Activated naive CD4-positive, alpha-beta T cell treated with anti-CD3 and anti-CD28 coated beads, Interleukin-2, amount 10 ng/mL, durations not matched to agents 7 days and 5 days (primary cell): ENCODE results near the gene WNT7A.

Source experiments
- CTCF ChIA-PET: fragments of 350-600 bp; sonication (Branson Sonifier 250); formaldehyde crosslinking; loops from one replicate; lab custom pipeline; 2021; ENCODE audit warnings: antibody characterized with exemption; lab: Charles Lee
- DNase-seq: peaks from one replicate; pipeline ENCODE4 v3.0.0-alpha.2; 2020
- H3K27ac Mint-ChIP-seq: one replicate; pipeline ENCODE4 v1.8.0; 2021; ENCODE audit warnings: mild to moderate bottlenecking, moderate library complexity, mixed read lengths
- H3K27me3 Mint-ChIP-seq: one replicate; pipeline ENCODE4 v1.8.0; 2021; ENCODE audit warnings: mild to moderate bottlenecking, mixed read lengths
- H3K36me3 Mint-ChIP-seq: one replicate; pipeline ENCODE4 v1.8.0; 2021; ENCODE audit warnings: mixed read lengths
- H3K4me1 Mint-ChIP-seq: one replicate; pipeline ENCODE4 v1.8.0; 2021; ENCODE audit warnings: mixed read lengths
- H3K4me3 Mint-ChIP-seq: one replicate; pipeline ENCODE4 v1.8.0; 2021; ENCODE audit warnings: mild to moderate bottlenecking, moderate library complexity, mixed read lengths
- H3K9me3 Mint-ChIP-seq: one replicate; pipeline ENCODE4 v1.8.0; 2021; ENCODE audit warnings: mixed read lengths

WNT7A gene

GRCh38 chr3:13853978-13854296 is 25.9 kb downstream of the WNT7A start:
- Mint-ChIP-seq H3K27me3 (peaks cover 32% of the 10 kb centered on the region), H3K27ac (no peak overlapping the region), H3K4me1 (peaks cover 16% of the 10 kb centered on the region), H3K36me3 (no peaks in the 10 kb centered on the region), H3K4me3 (no peak overlapping the region), H3K9me3 (no peaks in the 10 kb centered on the region)
- no peak for DNase-seq
- CTCF ChIA-PET = interaction anchor here (1.3 kb wide), 1 partner anchor 12 kb away, joined by 4 read pairs; no protein-coding TSS in a partner anchor

GRCh38 chr3:13853256-13853977 is 26.5 kb downstream of the WNT7A start:
- DNase-seq = no peak
- no peak overlapping the region for H3K27ac Mint-ChIP-seq
- H3K36me3 Mint-ChIP-seq = no peaks in the 10 kb centered on the region
- H3K27me3 Mint-ChIP-seq = peaks cover 27% of the 10 kb centered on the region
- H3K4me3 Mint-ChIP-seq = no peak overlapping the region
- CTCF ChIA-PET = no interaction called here
- no peaks in the 10 kb centered on the region for H3K9me3 Mint-ChIP-seq
- peaks cover 16% of the 10 kb centered on the region for H3K4me1 Mint-ChIP-seq

GRCh38 chr3:13852638-13853009 is 27.2 kb downstream of the WNT7A start:
- CTCF ChIA-PET = no interaction called here
- Mint-ChIP-seq H3K27me3 (peaks cover 20% of the 10 kb centered on the region), H3K27ac (no peak overlapping the region), H3K4me1 (peaks cover 16% of the 10 kb centered on the region), H3K9me3 (no peaks in the 10 kb centered on the region), H3K4me3 (no peak overlapping the region), H3K36me3 (no peaks in the 10 kb centered on the region)
- no peak for DNase-seq

GRCh38 chr3:13851997-13852637 is 27.8 kb downstream of the WNT7A start:
- H3K9me3 Mint-ChIP-seq = no peaks in the 10 kb centered on the region
- H3K36me3 Mint-ChIP-seq = no peaks in the 10 kb centered on the region
- H3K27ac Mint-ChIP-seq = no peak overlapping the region
- H3K27me3 Mint-ChIP-seq = peaks cover 15% of the 10 kb centered on the region
- no peak overlapping the region for H3K4me3 Mint-ChIP-seq
- H3K4me1 Mint-ChIP-seq = peaks cover 16% of the 10 kb centered on the region
- CTCF ChIA-PET = no interaction called here
- DNase-seq = no peak

- Mint-ChIP-seq H3K4me3 (no peak overlapping the region), H3K27ac (no peak overlapping the region), H3K9me3 (no peaks in the 10 kb centered on the region), H3K36me3 (no peaks in the 10 kb centered on the region), H3K27me3 (peaks cover 7% of the 10 kb centered on the region), H3K4me1 (peaks cover 16% of the 10 kb centered on the region)
- no peak for DNase-seq
- CTCF ChIA-PET = no interaction called here
These were observed 28.6 kb downstream of the WNT7A start for GRCh38 chr3:13851091-13851849.

GRCh38 chr3:13850161-13850945 is 29.5 kb downstream of the WNT7A start:
- H3K4me3 Mint-ChIP-seq = no peak overlapping the region
- no peaks in the 10 kb centered on the region for H3K9me3 Mint-ChIP-seq
- no peak for DNase-seq
- no peak overlapping the region for H3K27ac Mint-ChIP-seq
- CTCF ChIA-PET = no interaction called here
- peaks cover 16% of the 10 kb centered on the region for H3K4me1 Mint-ChIP-seq
- peaks cover 4% of the 10 kb centered on the region for H3K27me3 Mint-ChIP-seq
- H3K36me3 Mint-ChIP-seq = no peaks in the 10 kb centered on the region

- Mint-ChIP-seq H3K9me3 (no peaks in the 10 kb centered on the region), H3K27ac (no peak overlapping the region), H3K4me3 (no peak overlapping the region), H3K27me3 (peaks cover 4% of the 10 kb centered on the region), H3K36me3 (no peaks in the 10 kb centered on the region), H3K4me1 (peaks cover 13% of the 10 kb centered on the region)
- DNase-seq = no peak
- CTCF ChIA-PET = no interaction called here
These were observed 30.9 kb downstream of the WNT7A start for GRCh38 chr3:13849018-13849417.

- Mint-ChIP-seq H3K4me1 (no peaks in the 10 kb centered on the region), H3K9me3 (no peaks in the 10 kb centered on the region), H3K27ac (no peak overlapping the region), H3K36me3 (no peaks in the 10 kb centered on the region), H3K4me3 (no peak overlapping the region), H3K27me3 (no peaks in the 10 kb centered on the region)
- CTCF ChIA-PET = no interaction called here
- DNase-seq = no peak
These were observed 32.9 kb downstream of the WNT7A start for GRCh38 chr3:13846716-13847570.

GRCh38 chr3:13846238-13846637 is 33.6 kb downstream of the WNT7A start:
- Mint-ChIP-seq H3K9me3 (no peaks in the 10 kb centered on the region), H3K36me3 (no peaks in the 10 kb centered on the region), H3K4me1 (no peaks in the 10 kb centered on the region), H3K27me3 (no peaks in the 10 kb centered on the region), H3K4me3 (no peak overlapping the region), H3K27ac (no peak overlapping the region)
- CTCF ChIA-PET = no interaction called here
- no peak for DNase-seq

GRCh38 chr3:13845806-13846205 is 34.1 kb downstream of the WNT7A start:
- Mint-ChIP-seq H3K4me1 (no peaks in the 10 kb centered on the region), H3K27me3 (no peaks in the 10 kb centered on the region), H3K27ac (no peak overlapping the region), H3K4me3 (no peak overlapping the region), H3K9me3 (no peaks in the 10 kb centered on the region), H3K36me3 (no peaks in the 10 kb centered on the region)
- no peak for DNase-seq
- CTCF ChIA-PET = no interaction called here

- CTCF ChIA-PET = no interaction called here
- no peak for DNase-seq
- no peaks in the 10 kb centered on the region for H3K36me3 Mint-ChIP-seq
- no peaks in the 10 kb centered on the region for H3K4me1 Mint-ChIP-seq
- no peaks in the 10 kb centered on the region for H3K27me3 Mint-ChIP-seq
- H3K9me3 Mint-ChIP-seq = no peaks in the 10 kb centered on the region
- H3K4me3 Mint-ChIP-seq = no peak overlapping the region
- H3K27ac Mint-ChIP-seq = no peak overlapping the region
These were observed 35.0 kb downstream of the WNT7A start for GRCh38 chr3:13844911-13845310.

GRCh38 chr3:13844286-13844685 is 35.6 kb downstream of the WNT7A start:
- Mint-ChIP-seq H3K4me1 (no peaks in the 10 kb centered on the region), H3K4me3 (no peak overlapping the region), H3K9me3 (no peaks in the 10 kb centered on the region), H3K36me3 (no peaks in the 10 kb centered on the region), H3K27me3 (no peaks in the 10 kb centered on the region), H3K27ac (no peak overlapping the region)
- CTCF ChIA-PET = no interaction called here
- no peak for DNase-seq

- DNase-seq = no peak
- H3K4me3 Mint-ChIP-seq = no peak overlapping the region
- no peaks in the 10 kb centered on the region for H3K4me1 Mint-ChIP-seq
- H3K36me3 Mint-ChIP-seq = no peaks in the 10 kb centered on the region
- CTCF ChIA-PET = no interaction called here
- H3K27ac Mint-ChIP-seq = no peak overlapping the region
- no peaks in the 10 kb centered on the region for H3K27me3 Mint-ChIP-seq
- no peaks in the 10 kb centered on the region for H3K9me3 Mint-ChIP-seq
These were observed 36.5 kb downstream of the WNT7A start for GRCh38 chr3:13843351-13843750.
